HL-60/S4 treated with retinoic acid at 250 ng/mL for 4 days and 3 days (cell line): ENCODE results near the gene SLC38A4.

Experiments used
- in situ Hi-C: fragments of 300-500 bp; cut with MboI; formaldehyde crosslinking; loops from 2 replicates; pipeline ENCODE4 v1.7.0; 2022; ENCODE audit warnings: low sequenced_read_pairs

The SLC38A4 gene

DNA sequence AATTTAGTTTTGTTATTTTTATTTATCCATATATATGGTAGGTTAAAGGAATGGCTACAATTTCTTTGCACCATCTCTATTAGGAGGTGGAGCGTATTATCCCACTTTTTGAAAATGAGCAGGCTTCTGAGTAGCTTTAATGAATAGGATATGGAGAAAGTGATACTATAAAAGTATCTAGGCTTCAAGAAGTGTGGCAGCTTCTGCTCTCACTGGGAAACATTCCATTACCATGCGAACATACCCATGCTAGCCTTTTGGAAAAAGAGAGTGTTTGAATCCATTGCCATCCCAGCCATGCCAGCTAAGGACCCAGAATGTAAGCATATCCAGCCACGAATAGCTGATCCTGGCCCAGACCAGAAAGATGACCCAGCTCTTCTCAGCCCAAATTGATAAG, 107.3 kb downstream of the SLC38A4 start:
- in situ Hi-C loops, result no loop called here

DNA sequence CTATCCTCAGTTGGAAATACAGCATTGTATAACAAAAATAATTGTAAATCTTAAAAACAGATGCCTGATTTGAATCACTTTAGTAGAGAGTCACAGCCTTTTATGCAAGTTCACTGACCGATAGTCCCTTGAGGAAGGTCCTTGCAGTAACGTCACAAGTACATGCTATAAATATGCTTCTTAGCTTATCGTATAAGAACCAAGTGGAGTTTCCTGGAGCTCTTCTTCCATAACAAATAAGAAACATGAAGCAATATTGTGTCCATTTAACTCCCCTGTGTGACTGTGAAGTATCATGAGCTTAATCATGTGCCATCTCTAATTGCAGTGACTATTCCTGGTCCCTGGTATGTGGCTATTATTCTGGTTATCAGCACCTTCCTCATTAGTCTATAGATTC, 107.9 kb downstream of the SLC38A4 start:
- in situ Hi-C loops, result no loop called here

- in situ Hi-C loops, result no loop called here
These were observed 108.6 kb downstream of the SLC38A4 start for GRCh38 chr12:46717159-46717558.
